ENCODE results near the gene RAPGEF6.

- TF ChIP-seq ZBTB1 (CRISPR knock-in tag; IDR thresholded peaks at IDR 0.05; ENCODE audit: borderline replicate concordance, low read depth) (no peak), FOXM1 (IDR thresholded peaks at IDR 0.05; ENCODE audit: low read depth) (no peak), FOXM1 (CRISPR knock-in tag; IDR thresholded peaks at IDR 0.05; ENCODE audit: low read depth) (no peak)
Observed at GRCh38 chr5:131548176-131548575, 86.9 kb downstream of the RAPGEF6 start.

All from K562 (cell line).